ENCODE data around the gene MTMR3. TPM values are rescaled to one million over a fixed set of nuclear protein-coding genes. Genes with fewer than 3 reads are reported as not detected.

The MTMR3 gene
- total and polyA plus RNA-seq, 4 donors, result 6.0 to 38.8 (median 17.1) TPM

GRCh38 chr22:30073743-30074142, 190.8 kb downstream of the MTMR3 start:
- no peak overlapping the region for H3K4me3 ChIP-seq (ENCODE audit: low read depth in 1 of 3, low read length in 3 of 3)
- H3K27me3 ChIP-seq (ENCODE audit: control insufficient read depth in 4 of 4, insufficient read depth in 4 of 4, low read length in 3 of 4), result no peaks in the 10 kb centered on the region
- H3K9me3 ChIP-seq (ENCODE audit: control insufficient read depth in 4 of 4, low read length in 3 of 4), result no peaks in the 10 kb centered on the region
- DNase-seq (ENCODE audit: low spot score), result no peak
- TF ChIP-seq HNF4G (IDR thresholded peaks at IDR 0.05) (no peak), YY1 (IDR thresholded peaks at IDR 0.05) (no peak), HNF4A (conservative IDR thresholded peaks at IDR 0.05) (no peak), ATF3 (IDR thresholded peaks at IDR 0.05) (no peak), CTCF (IDR thresholded peaks at IDR 0.05; ENCODE audit: low read depth, low read length, missing input control) (no peak), RAD21 (IDR thresholded peaks at IDR 0.05) (no peak), FOXA2 (IDR thresholded peaks at IDR 0.05) (no peak), RXRA (IDR thresholded peaks at IDR 0.05) (no peak), SP1 (IDR thresholded peaks at IDR 0.05) (no peak), JUND (IDR thresholded peaks at IDR 0.05) (no peak), NR2F2 (IDR thresholded peaks at IDR 0.05) (no peak), MAX (IDR thresholded peaks at IDR 0.05) (no peak), FOXA1 (IDR thresholded peaks at IDR 0.05) (no peak)
- 88% methylated on average over 2 of the region's 2 CpGs for WGBS
- H3K36me3 ChIP-seq (ENCODE audit: control insufficient read depth in 4 of 4, insufficient read depth in 3 of 4, low read depth in 1 of 4, low read length in 3 of 4), result no peaks in the 10 kb centered on the region
- H3K4me1 ChIP-seq (ENCODE audit: control insufficient read depth in 4 of 4, insufficient read depth in 4 of 4, low read length in 3 of 4), result no peaks in the 10 kb centered on the region
- no peak overlapping the region for H3K27ac ChIP-seq (ENCODE audit: low read depth in 1 of 2, low read length in 2 of 2)
- no peak overlapping the region for H3K9ac ChIP-seq (ENCODE audit: low read depth in 1 of 2, low read length in 2 of 2)

- no peaks in the 10 kb centered on the region for H3K27me3 ChIP-seq (ENCODE audit: control insufficient read depth in 4 of 4, insufficient read depth in 4 of 4, low read length in 3 of 4)
- H3K4me3 ChIP-seq (ENCODE audit: low read depth in 1 of 3, low read length in 3 of 3), result no peak overlapping the region
- DNase-seq (ENCODE audit: low spot score), result no peak
- H3K4me1 ChIP-seq (ENCODE audit: control insufficient read depth in 4 of 4, insufficient read depth in 4 of 4, low read length in 3 of 4), result no peaks in the 10 kb centered on the region
- H3K27ac ChIP-seq (ENCODE audit: low read depth in 1 of 2, low read length in 2 of 2), result no peak overlapping the region
- no peak for TF ChIP-seq EGR1 (IDR thresholded peaks at IDR 0.05; ENCODE audit: low read depth in 2 of 2)
- no peak for TF ChIP-seq CTCF (IDR thresholded peaks at IDR 0.05; ENCODE audit: low read depth, low read length, missing input control)
- TF ChIP-seq JUND (IDR thresholded peaks at IDR 0.05), result no peak
- no peak for TF ChIP-seq YY1 (IDR thresholded peaks at IDR 0.05)
- TF ChIP-seq HNF4A (conservative IDR thresholded peaks at IDR 0.05), result no peak
- TF ChIP-seq FOXA2 (IDR thresholded peaks at IDR 0.05), result no peak
- no peak for TF ChIP-seq FOXA1 (IDR thresholded peaks at IDR 0.05)
- no peak for TF ChIP-seq ZBTB33 (IDR thresholded peaks at IDR 0.05)
- TF ChIP-seq MAX (IDR thresholded peaks at IDR 0.05), result no peak
- no peak for TF ChIP-seq GABPA (IDR thresholded peaks at IDR 0.05 in 1 of 2, conservative IDR thresholded peaks at IDR 0.05 in 1 of 2)
- no peaks in the 10 kb centered on the region for H3K36me3 ChIP-seq (ENCODE audit: control insufficient read depth in 4 of 4, insufficient read depth in 3 of 4, low read depth in 1 of 4, low read length in 3 of 4)
- 84% methylated on average over 3 of the region's 3 CpGs for WGBS
- no peaks in the 10 kb centered on the region for H3K9me3 ChIP-seq (ENCODE audit: control insufficient read depth in 4 of 4, low read length in 3 of 4)
- no peak overlapping the region for H3K9ac ChIP-seq (ENCODE audit: low read depth in 1 of 2, low read length in 2 of 2)
Measured at GRCh38 chr22:30074147-30074546, 191.2 kb downstream of the MTMR3 start.
